Astrocyte of the hippocampus (primary cell): ENCODE measurements around the gene PSMD6.

Source experiments
- DNase-seq: peaks from one replicate; pipeline ENCODE4 v3.0.0; 2011; ENCODE audit warnings: low read depth, low spot score

PSMD6 gene

DNA sequence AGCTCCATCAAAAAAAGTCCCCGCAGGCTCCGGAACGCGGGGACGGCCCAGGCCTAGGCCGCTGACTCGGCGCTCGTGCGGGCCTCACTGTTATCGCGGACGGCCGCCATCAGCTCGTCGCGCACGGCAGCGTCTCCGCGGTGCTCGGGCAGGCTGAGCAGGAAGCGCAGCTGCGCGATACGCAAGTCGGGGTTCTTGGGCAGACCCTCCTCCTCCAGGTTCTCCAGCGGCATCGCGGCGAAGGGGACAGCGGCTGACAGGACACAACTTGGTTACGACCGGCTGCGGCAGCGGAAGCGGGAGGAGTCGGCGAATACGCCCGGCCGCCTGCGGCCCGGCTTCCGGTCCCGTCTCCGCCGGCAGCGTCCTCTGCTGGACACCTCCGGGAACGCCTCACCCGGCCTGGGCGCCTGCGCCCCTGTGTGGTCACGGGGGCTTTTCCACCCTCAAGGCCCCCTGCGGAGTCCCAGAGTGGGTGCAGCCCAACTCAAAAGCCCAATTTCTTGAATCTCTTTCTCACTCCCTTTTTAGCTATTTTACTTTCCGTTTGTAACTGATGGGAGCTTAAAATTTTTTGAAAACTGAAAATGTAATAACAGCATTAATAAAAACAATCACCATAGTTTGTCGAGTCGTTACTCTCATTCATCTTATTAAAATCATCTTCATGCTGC lies at the start of gene PSMD6:
Gene PSMD6, minus strand, starts transcription at position 308 of the 674 bp plus-strand sequence. Its CDS starts 75 bp downstream, at position 233.
- DNase-seq: peak; percentile 94

DNA sequence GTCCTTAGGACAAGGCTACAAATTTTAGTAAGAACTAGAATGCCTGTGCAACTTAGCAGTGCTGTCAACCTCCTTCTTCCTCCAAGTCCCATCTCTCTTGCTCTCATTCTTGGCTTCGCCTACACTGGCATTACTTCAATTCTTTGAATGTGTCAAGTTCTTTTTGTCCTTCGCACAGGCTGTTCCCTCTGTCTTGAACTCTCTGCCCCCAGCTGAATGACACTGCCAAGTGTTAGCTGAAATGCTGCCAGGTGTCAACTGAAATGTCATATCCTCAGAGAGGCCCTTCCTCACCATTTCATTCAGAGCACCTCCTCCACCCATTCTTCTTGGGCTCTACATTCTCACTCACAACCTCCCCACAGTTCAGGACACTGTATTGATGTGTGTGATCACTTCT lies 48.8 kb upstream of the PSMD6 start:
- no peak for DNase-seq

- DNase-seq: no peak
These were observed 47.4 kb upstream of the PSMD6 start for GRCh38 chr3:64070704-64071103.

DNA sequence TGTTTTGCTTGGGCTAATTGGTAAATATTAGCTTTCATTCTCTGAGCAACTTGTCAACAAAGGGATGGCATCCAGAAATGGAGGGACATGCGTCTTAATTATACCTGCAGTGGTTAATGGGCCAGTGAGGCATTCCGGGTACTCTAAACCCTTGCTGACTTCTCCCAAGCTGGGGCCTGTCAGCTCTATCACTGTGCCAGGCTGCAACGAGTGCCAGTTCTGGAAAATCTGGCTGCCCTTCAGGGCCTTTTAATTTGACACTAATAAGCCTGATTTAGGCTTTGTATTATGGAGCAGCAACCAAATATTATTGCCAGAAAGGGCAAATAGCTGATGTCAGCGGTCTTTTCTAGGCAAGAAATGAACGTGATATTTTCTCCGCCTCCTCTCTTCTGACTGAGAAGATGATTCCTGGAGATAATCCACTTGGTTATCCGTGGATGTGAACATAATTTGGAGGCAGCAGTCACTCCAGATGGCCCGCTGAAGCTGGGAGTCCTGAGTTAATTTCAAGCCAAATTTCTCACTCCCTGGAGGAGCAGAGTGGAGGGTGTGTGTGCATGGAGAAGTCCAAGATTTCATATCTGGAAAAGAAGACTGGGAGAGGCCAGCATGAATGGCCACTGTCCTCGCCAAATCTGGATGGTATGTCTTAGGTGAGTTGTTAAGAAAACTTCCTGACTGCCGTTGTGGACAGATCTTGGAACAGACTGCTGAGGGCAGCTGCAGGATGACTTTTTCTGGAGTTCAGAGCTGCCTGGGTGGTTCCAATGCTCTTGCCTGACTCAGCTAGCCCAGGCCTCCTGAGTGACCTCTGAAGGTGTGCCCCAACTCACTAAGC lies 44.4 kb upstream of the PSMD6 start:
- DNase-seq: no peak

- no peak for DNase-seq
These were observed 41.5 kb upstream of the PSMD6 start for GRCh38 chr3:64064804-64065203.

GRCh38 chr3:64063983-64064438 lies 40.7 kb upstream of the PSMD6 start:
- no peak for DNase-seq

DNA sequence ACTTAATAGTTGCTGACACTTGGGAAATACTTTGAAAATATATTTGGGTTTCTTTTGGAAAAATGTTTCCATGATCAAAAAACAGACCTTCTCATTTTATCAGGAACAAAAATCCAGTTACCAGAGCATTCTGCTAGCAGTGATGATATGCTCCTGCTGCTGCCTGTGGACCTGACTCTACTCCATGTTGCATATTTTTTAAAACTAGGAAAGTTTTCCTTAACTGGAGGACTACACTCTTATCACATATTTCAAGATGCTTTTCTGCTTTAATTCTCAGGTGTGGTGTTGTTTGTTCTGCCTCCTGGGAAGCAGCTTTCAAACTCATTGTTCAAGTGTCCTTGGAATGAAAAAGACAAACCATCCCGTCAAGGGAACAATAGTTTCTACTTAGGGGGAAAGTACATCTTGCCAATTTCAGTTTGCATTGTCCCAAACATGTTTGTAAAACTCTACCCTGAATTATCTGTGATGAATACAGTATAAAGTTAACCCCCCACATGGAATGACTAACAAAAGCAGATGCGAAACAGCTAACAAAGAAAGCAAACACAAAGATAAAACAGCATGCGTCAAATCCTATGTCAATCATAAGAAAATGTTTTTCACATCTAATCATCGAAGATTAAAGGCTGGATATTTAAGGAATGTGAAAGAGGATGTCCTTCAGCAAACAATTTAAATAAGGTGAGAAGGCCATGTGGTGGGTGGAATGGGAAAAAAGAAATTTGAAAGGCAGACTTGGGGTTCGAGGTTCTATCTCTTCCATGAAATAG lies 40.1 kb upstream of the PSMD6 start:
- peak; percentile 42 for DNase-seq

DNA sequence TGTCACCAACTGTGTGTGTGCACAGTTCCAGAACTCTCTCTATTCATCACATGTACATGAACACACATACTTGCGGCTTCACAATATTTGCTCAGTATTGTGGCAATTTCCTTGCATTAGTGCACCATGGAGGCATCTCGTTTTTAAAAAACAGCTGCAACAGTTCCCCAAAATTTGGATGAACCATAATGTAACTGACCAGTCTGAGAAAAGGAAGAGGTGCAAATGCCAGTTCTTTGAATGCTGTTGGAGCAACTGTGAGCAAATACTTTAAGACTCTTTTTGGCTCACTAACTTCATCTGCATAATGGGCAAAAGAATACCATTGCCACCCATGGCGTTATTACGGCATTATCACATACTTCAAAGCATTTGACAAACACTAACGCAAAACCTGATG lies 38.3 kb upstream of the PSMD6 start:
- DNase-seq: no peak

- DNase-seq: no peak
These were observed 36.3 kb upstream of the PSMD6 start for GRCh38 chr3:64059484-64060175.

DNA sequence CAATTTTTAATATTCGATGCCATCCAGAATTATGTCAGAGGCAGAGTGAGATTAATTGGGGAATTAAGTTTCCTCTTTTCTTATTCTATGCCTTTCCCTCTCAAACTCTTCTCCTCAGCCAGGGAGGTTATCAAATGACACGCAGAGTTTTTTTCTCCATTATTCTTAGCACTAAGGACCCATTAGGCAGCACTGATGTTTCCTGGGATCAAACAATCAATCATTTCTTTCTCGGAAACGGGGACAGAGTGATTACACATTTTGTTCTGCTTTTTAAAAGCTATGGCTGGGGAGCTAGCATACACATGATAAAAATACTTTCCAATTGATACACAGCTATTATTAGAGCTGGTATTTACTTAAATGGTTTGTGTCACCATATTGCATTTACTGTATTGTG lies 35.3 kb upstream of the PSMD6 start:
- DNase-seq: no peak

DNA sequence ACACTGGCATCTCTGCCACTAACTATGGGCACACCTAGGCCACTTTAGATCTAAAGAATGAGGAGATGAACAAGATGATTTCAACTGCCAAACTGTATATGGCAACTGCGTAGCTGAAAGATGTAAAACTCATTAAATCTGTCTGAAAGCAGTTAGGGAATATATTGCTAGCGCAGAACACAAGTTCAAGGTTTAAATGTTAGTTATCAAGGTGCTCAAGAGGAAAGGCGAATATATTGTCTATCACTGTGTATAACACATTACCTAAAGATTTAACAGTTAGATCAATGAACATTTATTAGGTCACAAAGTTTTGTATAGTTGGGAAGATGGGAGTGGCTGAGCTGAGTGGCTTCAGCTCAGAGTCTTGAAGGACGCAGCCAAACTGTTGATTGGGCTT lies 33.9 kb upstream of the PSMD6 start:
- no peak for DNase-seq

DNA sequence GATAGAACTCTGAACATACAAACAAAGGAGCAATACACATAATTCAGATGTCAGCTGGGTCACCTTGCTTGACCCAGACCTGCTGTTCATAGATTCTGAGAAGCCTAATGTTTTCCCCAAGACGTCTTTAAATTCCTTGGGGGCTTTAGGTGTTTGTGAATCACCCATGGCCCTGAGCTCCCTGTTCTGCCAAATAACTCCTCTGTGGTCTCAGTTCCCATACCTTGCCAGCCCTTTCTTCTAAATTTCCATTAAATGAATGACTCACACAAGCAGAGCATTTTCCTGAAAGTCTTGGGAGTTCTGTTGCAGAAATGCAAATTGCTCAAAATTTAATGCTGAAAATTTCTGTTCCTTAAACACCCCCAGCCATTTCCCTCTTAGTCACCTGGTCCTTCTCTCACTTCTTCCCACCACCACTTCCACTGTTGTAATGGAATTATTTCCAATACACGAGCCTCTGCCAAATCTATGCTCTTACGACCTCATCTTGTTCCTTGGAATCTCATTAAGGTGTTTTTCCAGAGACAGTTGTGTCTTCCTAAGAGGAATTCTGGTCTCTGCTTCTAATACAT lies 33.4 kb upstream of the PSMD6 start:
- peak; percentile 92 for DNase-seq

GRCh38 chr3:64055076-64055475 lies 31.8 kb upstream of the PSMD6 start:
- no peak for DNase-seq

- no peak for DNase-seq
These were observed 31.2 kb upstream of the PSMD6 start for GRCh38 chr3:64054488-64054887.

DNA sequence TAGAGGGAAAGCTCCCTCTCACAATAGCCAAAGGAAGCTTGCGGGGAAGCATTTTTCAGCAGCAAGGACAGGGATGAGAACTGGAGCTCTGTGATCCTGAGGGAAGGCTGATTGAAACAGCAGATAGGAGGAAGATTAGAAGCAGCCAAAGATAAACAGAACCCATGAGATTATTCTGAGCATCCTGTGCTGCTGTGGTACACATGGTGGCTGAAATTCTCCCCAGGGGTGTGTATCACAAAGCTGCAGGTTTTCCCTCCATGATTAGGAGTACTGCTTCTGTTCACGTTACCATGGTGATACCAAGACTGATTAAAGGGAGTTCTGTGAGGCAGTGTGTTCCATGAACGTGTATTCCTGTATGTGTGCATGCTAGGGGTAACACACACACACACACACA lies 30.3 kb upstream of the PSMD6 start:
- DNase-seq: no peak

GRCh38 chr3:64053117-64053516 lies 29.8 kb upstream of the PSMD6 start:
- no peak for DNase-seq

- DNase-seq: no peak
These were observed 26.5 kb upstream of the PSMD6 start for GRCh38 chr3:64049832-64050231.

GRCh38 chr3:64049136-64049535 lies 25.8 kb upstream of the PSMD6 start:
- peak; percentile 54 for DNase-seq

DNA sequence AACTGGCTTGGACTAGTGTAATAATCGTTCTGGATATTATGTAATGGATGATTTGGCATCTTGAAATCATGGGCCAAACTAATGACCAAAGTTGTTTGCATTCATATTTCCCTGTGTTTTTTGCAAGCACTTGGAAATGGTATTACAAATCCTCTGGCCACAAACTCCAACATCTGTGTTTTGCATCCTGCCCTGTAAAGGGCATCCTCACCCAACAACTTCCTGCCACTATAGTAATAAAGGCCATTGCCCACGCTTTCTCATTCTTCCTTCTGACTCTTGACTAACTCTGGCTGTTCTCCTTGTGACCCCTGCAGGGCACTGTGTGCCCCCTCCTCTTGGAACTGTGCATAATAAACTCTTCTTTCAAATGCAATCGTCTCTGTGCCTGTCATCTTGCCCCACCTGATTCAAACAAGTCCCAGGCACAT lies 25.4 kb upstream of the PSMD6 start:
- no peak for DNase-seq

- DNase-seq: peak; percentile 70
These were observed 24.5 kb upstream of the PSMD6 start for GRCh38 chr3:64047787-64048186.

GRCh38 chr3:64046996-64047594 lies 23.8 kb upstream of the PSMD6 start:
- no peak for DNase-seq
